ENCODE data around the gene ACP4.
"Not testable (repeated sequence)": the region's sequence is repeated elsewhere in the genome, so short reads cannot be mapped to it uniquely, and the experiment has no call there.

The ACP4 gene

DNA sequence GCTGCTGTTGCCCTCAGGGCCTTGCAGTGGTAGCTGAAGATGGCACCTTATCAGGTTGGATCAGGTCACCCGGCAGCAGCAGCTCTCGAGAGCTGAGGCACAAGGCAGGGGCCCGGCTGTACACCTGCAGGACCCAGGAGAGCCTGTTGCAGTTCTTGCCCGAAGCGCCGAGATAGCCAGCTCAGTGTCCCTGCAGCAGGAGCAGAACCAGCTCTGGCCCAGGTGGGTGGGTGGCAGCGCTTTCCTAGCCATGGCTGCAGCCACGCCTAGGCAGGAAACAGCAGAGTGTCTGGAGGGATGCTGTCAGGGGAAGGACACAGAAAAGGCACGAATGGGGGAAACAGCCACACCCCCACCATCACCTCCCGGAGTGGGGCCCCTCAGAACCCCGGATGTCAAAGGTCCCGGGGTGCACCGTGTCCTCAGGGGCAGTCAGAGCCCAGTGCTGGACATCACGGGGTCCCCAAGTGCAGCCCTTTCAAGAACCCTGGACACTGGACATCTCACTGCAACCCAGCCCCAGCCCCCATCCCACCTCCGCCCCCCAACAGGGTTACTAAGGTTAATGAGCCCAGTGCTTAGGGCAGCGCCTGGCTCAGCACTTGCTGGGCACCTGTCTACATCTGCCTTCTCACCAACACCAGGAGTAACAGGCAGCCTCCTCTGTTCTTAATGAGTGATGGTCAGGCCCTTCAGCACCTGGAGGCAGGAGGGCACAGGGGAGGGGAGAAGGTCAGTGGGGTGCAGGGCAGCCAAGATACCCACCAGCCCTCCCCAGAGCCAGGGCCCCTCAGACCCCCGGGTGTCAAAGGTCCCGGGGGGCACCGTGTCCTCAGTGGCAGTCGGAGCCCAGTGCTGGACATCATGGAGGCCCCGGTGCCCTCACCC is 8.7 kb downstream of the ACP4 start:
- DNase-seq, result no peak

GRCh38 chr19:50799547-50799851 is 9.3 kb downstream of the ACP4 start:
- DNase-seq, result no peak

GRCh38 chr19:50801107-50801506 is 10.9 kb downstream of the ACP4 start:
- DNase-seq, result no peak

- DNase-seq, result peak in 3 of 5 experiments; percentile 27 to 53 (median 30)
Observed at GRCh38 chr19:50803633-50804419, 13.6 kb downstream of the ACP4 start.

DNA sequence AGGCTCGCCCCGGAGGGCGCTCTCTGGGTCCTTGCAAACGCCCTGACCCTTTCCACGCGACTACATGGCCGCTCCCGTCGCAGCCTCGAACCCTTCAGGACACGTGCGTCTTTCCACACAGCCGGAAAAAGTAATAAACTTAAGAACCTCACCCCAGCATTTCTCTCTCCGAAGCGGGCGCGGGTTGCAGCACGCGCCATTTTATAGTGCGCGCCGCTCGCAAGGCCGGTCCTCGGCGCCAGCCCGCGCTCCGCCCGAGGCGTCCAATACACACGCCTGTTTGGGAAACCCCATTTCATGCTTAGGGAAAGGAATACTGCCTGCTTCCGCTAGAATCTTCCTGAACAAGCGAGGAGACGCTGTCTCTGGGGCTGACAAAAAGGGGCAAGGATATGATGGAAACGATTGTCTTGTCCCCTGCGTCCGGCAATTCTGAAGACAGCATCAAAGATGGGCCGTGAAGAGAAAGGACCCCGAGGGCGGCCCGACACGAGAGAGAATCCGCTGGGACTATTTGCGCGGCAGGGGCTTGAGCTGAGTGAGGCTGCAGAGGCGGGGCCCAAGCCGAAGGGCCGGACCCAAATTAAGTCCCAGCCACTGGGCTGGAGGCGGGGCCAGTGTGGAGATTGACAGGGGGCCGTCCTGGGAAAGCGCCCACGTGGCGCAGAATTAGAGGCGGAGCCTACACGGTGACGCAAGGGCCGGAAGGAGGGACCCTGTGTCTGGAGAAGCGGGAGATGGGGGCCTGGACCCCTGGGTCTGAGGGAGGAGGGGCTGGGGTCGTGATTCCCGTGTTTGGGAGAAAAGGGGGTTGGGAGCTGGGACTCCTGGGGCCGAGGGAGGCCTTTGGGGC is 14.4 kb downstream of the ACP4 start:
- DNase-seq, result peak; percentile 90 to 99 (median 97)

GRCh38 chr19:50808856-50809255 is 18.6 kb downstream of the ACP4 start:
- DNase-seq, result no peak

DNA sequence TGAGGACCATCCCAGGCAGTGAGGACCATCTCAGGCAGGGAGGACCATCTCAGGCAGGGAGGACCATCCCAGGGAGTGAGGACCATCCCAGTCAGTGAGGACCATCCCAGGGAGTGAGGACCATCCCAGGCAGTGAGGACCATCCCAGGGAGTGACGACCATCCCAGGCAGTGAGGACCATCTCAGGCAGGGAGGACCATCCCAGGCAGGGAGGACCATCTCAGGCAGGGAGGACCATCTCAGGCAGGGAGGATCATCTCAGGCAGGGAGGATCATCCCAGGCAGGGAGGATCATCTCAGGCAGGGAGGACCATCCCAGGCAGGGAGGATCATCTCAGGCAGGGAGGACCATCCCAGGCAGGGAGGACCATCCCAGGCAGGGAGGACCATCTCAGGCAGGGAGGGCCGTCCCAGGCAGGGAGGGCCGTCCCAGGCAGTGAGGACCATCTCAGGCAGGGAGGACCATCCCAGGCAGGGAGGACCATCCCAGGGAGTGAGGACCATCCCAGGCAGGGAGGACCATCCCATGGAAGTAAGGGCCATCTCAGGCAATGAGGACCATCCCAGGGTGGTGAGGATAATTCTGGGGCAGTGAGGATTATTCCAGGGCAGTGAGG is 21.5 kb downstream of the ACP4 start:
- DNase-seq, result not testable (repeated sequence)

GRCh38 chr19:50812474-50812873 is 22.3 kb downstream of the ACP4 start:
- DNase-seq, result no peak

GRCh38 chr19:50814883-50815282 is 24.7 kb downstream of the ACP4 start:
- no peak for DNase-seq

- no peak for DNase-seq
Observed at GRCh38 chr19:50815439-50815838, 25.2 kb downstream of the ACP4 start.

DNA sequence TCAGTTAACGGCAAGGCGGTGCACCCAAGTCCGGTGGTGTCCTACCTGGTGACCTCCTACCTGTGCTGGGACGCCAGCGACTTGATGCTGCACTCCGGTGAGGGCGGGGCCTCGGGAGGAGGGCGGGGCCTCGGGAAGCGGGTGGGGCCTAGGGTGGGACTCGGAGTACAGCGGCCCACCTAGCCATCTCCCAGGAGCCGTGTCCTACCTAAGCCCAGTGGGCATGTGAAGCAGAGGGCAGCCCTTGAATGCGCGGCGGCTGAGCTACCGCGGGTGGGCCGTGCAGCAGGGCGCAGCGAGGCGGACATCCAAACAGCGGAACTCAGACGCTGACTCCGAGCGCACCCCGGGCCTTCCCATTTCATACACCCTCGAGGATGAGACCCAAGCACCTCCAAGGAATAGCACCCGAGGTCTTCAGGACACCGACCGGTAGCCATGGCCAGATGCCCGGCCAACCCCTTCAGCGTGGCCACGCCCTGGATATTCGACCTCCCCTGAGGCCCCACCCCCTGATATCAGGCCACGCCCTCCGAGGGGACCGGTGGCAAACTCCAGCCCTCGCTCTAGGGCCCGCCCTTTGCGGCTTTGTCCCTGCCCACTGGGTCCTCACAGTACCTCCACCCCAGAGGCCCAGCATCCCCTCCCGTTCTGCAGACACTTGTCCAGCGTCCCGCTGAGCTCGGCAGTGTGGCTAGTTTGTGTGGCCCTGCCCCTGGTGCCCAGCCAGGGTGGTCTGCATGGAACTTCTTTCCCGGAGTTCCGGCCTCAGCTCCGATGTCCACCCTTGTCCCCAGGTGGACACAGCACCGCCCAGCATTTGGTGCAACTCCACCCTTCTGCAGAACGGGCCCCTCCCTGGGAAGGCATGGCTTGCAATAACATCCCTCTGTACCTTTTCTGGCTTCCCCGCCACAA is 28.0 kb downstream of the ACP4 start:
- DNase-seq, result peak in 4 of 5 experiments; percentile 30 to 45 (median 40)

- DNase-seq, result no peak
Observed at GRCh38 chr19:50818859-50819472, 28.8 kb downstream of the ACP4 start.

- no peak for DNase-seq
Observed at GRCh38 chr19:50819636-50820035, 29.4 kb downstream of the ACP4 start.

GRCh38 chr19:50820086-50820485 is 29.9 kb downstream of the ACP4 start:
- no peak for DNase-seq

GRCh38 chr19:50820549-50821247 is 30.5 kb downstream of the ACP4 start:
- DNase-seq, result no peak

- no peak for DNase-seq
Observed at GRCh38 chr19:50821248-50821612, 31.0 kb downstream of the ACP4 start.

- no peak for DNase-seq
Observed at GRCh38 chr19:50821622-50822021, 31.4 kb downstream of the ACP4 start.

GRCh38 chr19:50822661-50823208 is 32.5 kb downstream of the ACP4 start:
- no peak for DNase-seq

DNA sequence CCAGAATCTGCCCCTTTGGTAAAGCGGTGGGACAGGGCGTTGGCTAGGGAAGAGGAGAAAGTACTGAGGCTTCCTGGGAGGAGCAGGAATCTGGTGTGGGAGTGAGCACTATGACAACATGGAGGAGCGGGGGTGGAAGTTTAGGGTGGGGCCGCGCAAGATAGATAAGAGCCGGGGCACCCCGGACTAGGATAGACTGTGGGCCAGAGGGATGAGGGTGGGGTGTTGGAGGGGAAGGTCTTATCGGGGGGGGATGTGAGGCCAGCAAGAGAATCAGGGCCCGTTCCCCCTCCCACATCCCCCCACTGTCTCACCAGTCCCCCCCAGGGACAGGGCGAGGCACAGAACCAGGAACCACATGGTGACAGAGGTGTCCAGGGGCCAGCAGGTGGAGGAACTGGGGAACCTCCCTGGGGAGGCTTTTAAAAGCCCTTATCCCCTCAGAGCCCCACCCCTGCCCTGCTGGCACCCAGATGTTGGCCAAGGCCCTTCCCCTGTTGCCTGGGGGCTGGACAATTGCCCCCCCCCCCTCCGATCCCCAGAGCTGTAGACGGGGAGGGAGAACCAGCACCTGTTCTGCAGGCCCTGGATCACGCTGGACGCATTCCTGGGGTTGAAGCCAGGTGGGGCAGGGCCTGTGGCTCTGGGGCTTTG is 33.3 kb downstream of the ACP4 start, which contains the start of gene KLK1:
TSS of gene KLK1 (minus strand) at position 399 of the 654 bp plus-strand sequence. CDS start at position 360, 39 bp downstream.
- no peak for DNase-seq

Data from T-helper 2 cell (primary cell).